NCI-H69 (cell line): ENCODE data around the gene PTPN14.
"Not testable (repeated sequence)": the region's sequence is repeated elsewhere in the genome, so short reads cannot be mapped to it uniquely, and the experiment has no call there.

Source experiments
- DNase-seq: peaks from one replicate; lab custom pipeline; 2025; lab: John Stamatoyannopoulos, UW

PTPN14 gene

GRCh38 chr1:214541206-214541605, 10.2 kb downstream of the PTPN14 start:
- peak; percentile 49 for DNase-seq

GRCh38 chr1:214540324-214540723, 11.1 kb downstream of the PTPN14 start:
- peak; percentile 98 for DNase-seq

GRCh38 chr1:214538496-214538895, 12.9 kb downstream of the PTPN14 start:
- no peak for DNase-seq

- no peak for DNase-seq
Measured at GRCh38 chr1:214537872-214538473, 13.4 kb downstream of the PTPN14 start.

- DNase-seq = peak; percentile 33
Measured at GRCh38 chr1:214537219-214537618, 14.2 kb downstream of the PTPN14 start.

- no peak for DNase-seq
Measured at GRCh38 chr1:214532070-214532469, 19.3 kb downstream of the PTPN14 start.

GRCh38 chr1:214525535-214526019, 25.8 kb downstream of the PTPN14 start:
- DNase-seq = no peak

- no peak for DNase-seq
Measured at GRCh38 chr1:214524824-214525223, 26.6 kb downstream of the PTPN14 start.

- no peak for DNase-seq
Measured at GRCh38 chr1:214523124-214523824, 28.1 kb downstream of the PTPN14 start.

GRCh38 chr1:214521458-214521857, 29.9 kb downstream of the PTPN14 start:
- not testable (repeated sequence) for DNase-seq

- peak; percentile 78 for DNase-seq
Measured at GRCh38 chr1:214520544-214521165, 30.7 kb downstream of the PTPN14 start.

- DNase-seq = no peak
Measured at GRCh38 chr1:214518361-214518760, 33.0 kb downstream of the PTPN14 start.

GRCh38 chr1:214516434-214517326, 34.7 kb downstream of the PTPN14 start:
- no peak for DNase-seq

- DNase-seq = peak; percentile 8
Measured at GRCh38 chr1:214515544-214516433, 35.6 kb downstream of the PTPN14 start.

- DNase-seq = no peak
Measured at GRCh38 chr1:214514819-214515383, 36.5 kb downstream of the PTPN14 start.

- DNase-seq = peak; percentile 92
Measured at GRCh38 chr1:214514032-214514818, 37.2 kb downstream of the PTPN14 start.

- DNase-seq = peak; percentile 17
Measured at GRCh38 chr1:214513394-214513793, 38.0 kb downstream of the PTPN14 start.

GRCh38 chr1:214511639-214511998, 39.8 kb downstream of the PTPN14 start:
- no peak for DNase-seq

GRCh38 chr1:214510914-214511638, 40.3 kb downstream of the PTPN14 start:
- no peak for DNase-seq
